NCI-H2227 (cell line): ENCODE measurements around the gene TRAK1.

Experiments used
- DNase-seq: peaks from one replicate; lab custom pipeline; 2025; ENCODE audit not compliant: unreplicated experiment; lab: John Stamatoyannopoulos, UW

Gene TRAK1

GRCh38 chr3:42195879-42196330 lies 104.7 kb downstream of the TRAK1 start:
- DNase-seq = no peak

- DNase-seq = no peak
Measured at GRCh38 chr3:42198709-42199108, 107.6 kb downstream of the TRAK1 start.

GRCh38 chr3:42202217-42202865 lies 111.2 kb downstream of the TRAK1 start:
- DNase-seq = no peak

GRCh38 chr3:42204867-42205599 lies 113.9 kb downstream of the TRAK1 start:
- DNase-seq = no peak

GRCh38 chr3:42205800-42206514 lies 114.8 kb downstream of the TRAK1 start:
- no peak for DNase-seq

GRCh38 chr3:42209917-42210316 lies 118.8 kb downstream of the TRAK1 start:
- DNase-seq = no peak

- no peak for DNase-seq
Measured at GRCh38 chr3:42210726-42211125, 119.6 kb downstream of the TRAK1 start.

- no peak for DNase-seq
Measured at GRCh38 chr3:42213417-42213816, 122.3 kb downstream of the TRAK1 start.

GRCh38 chr3:42214064-42214463 lies 122.9 kb downstream of the TRAK1 start:
- DNase-seq = no peak

GRCh38 chr3:42214565-42215283 lies 123.6 kb downstream of the TRAK1 start:
- no peak for DNase-seq

- no peak for DNase-seq
Measured at GRCh38 chr3:42216302-42216701, 125.1 kb downstream of the TRAK1 start.

- no peak for DNase-seq
Measured at GRCh38 chr3:42216931-42217333, 125.8 kb downstream of the TRAK1 start.

GRCh38 chr3:42220436-42221121 lies 129.4 kb downstream of the TRAK1 start:
- DNase-seq = no peak

GRCh38 chr3:42222942-42223693 lies 132.0 kb downstream of the TRAK1 start:
- no peak for DNase-seq

- DNase-seq = no peak
Measured at GRCh38 chr3:42224178-42224577, 133.0 kb downstream of the TRAK1 start.

GRCh38 chr3:42224658-42225421 lies 133.7 kb downstream of the TRAK1 start:
- no peak for DNase-seq

- no peak for DNase-seq
Measured at GRCh38 chr3:42225486-42226363, 134.6 kb downstream of the TRAK1 start.
